ENCODE data around the gene ELMOD3.

ELMOD3 gene

GRCh38 chr2:85419009-85419675, 64.6 kb downstream of the ELMOD3 start:
- Histone ChIP-seq H3K4me3 (ENCODE audit: low read depth, low read length) (peak overlapping the region; percentile 97), H3K9ac (ENCODE audit: low read length) (peak overlapping the region; percentile 95), H3K36me3 (ENCODE audit: control insufficient read depth, insufficient read depth, low read length) (no peaks in the 10 kb centered on the region), H3K27ac (ENCODE audit: low read depth, low read length) (peak overlapping the region; percentile 99), H3K4me1 (ENCODE audit: control insufficient read depth, insufficient read depth, low read length) (peaks cover 30% of the 10 kb centered on the region), H3K27me3 (ENCODE audit: control insufficient read depth, insufficient read depth, low read length) (no peaks in the 10 kb centered on the region), H3K9me3 (ENCODE audit: control insufficient read depth, insufficient read depth, low read depth, low read length) (no peaks in the 10 kb centered on the region)

GRCh38 chr2:85420536-85421259, 66.1 kb downstream of the ELMOD3 start:
- Histone ChIP-seq H3K27me3 (ENCODE audit: control insufficient read depth, insufficient read depth, low read length) (no peaks in the 10 kb centered on the region), H3K4me3 (ENCODE audit: low read depth, low read length) (peak overlapping the region; percentile 10; the same call in 1 of the 2 replicates), H3K4me1 (ENCODE audit: control insufficient read depth, insufficient read depth, low read length) (peaks cover 29% of the 10 kb centered on the region), H3K27ac (ENCODE audit: low read depth, low read length) (peak overlapping the region; percentile 15; the same call in 1 of the 2 replicates), H3K36me3 (ENCODE audit: control insufficient read depth, insufficient read depth, low read length) (no peaks in the 10 kb centered on the region), H3K9me3 (ENCODE audit: control insufficient read depth, insufficient read depth, low read depth, low read length) (no peaks in the 10 kb centered on the region), H3K9ac (ENCODE audit: low read length) (peak overlapping the region; percentile 53)

- H3K9me3 ChIP-seq (ENCODE audit: control insufficient read depth, insufficient read depth, low read depth, low read length): no peaks in the 10 kb centered on the region
- H3K36me3 ChIP-seq (ENCODE audit: control insufficient read depth, insufficient read depth, low read length): no peaks in the 10 kb centered on the region
- H3K4me1 ChIP-seq (ENCODE audit: control insufficient read depth, insufficient read depth, low read length): peaks cover 29% of the 10 kb centered on the region
- H3K9ac ChIP-seq (ENCODE audit: low read length): peak overlapping the region; percentile 53
- peak overlapping the region; percentile 10; the same call in 1 of the 2 replicates for H3K4me3 ChIP-seq (ENCODE audit: low read depth, low read length)
- peak overlapping the region; percentile 15; the same call in 1 of the 2 replicates for H3K27ac ChIP-seq (ENCODE audit: low read depth, low read length)
- no peaks in the 10 kb centered on the region for H3K27me3 ChIP-seq (ENCODE audit: control insufficient read depth, insufficient read depth, low read length)
Observed at GRCh38 chr2:85421260-85422071, 66.9 kb downstream of the ELMOD3 start.

GRCh38 chr2:85422072-85422457, 67.5 kb downstream of the ELMOD3 start:
- H3K27ac ChIP-seq (ENCODE audit: low read depth, low read length): no peak overlapping the region
- H3K4me3 ChIP-seq (ENCODE audit: low read depth, low read length): no peak overlapping the region
- no peak overlapping the region for H3K9ac ChIP-seq (ENCODE audit: low read length)
- H3K4me1 ChIP-seq (ENCODE audit: control insufficient read depth, insufficient read depth, low read length): peaks cover 29% of the 10 kb centered on the region
- H3K27me3 ChIP-seq (ENCODE audit: control insufficient read depth, insufficient read depth, low read length): peaks cover 4% of the 10 kb centered on the region; the same call in 1 of the 2 replicates
- no peaks in the 10 kb centered on the region for H3K9me3 ChIP-seq (ENCODE audit: control insufficient read depth, insufficient read depth, low read depth, low read length)
- no peaks in the 10 kb centered on the region for H3K36me3 ChIP-seq (ENCODE audit: control insufficient read depth, insufficient read depth, low read length)

- Histone ChIP-seq H3K9me3 (ENCODE audit: control insufficient read depth, insufficient read depth, low read depth, low read length) (no peaks in the 10 kb centered on the region), H3K27ac (ENCODE audit: low read depth, low read length) (no peak overlapping the region), H3K4me3 (ENCODE audit: low read depth, low read length) (no peak overlapping the region), H3K36me3 (ENCODE audit: control insufficient read depth, insufficient read depth, low read length) (no peaks in the 10 kb centered on the region), H3K9ac (ENCODE audit: low read length) (no peak overlapping the region), H3K4me1 (ENCODE audit: control insufficient read depth, insufficient read depth, low read length) (peaks cover 31% of the 10 kb centered on the region), H3K27me3 (ENCODE audit: control insufficient read depth, insufficient read depth, low read length) (peaks cover 7% of the 10 kb centered on the region; the same call in 1 of the 2 replicates)
Observed at GRCh38 chr2:85423525-85423924, 69.0 kb downstream of the ELMOD3 start.

GRCh38 chr2:85425588-85425987, 71.0 kb downstream of the ELMOD3 start:
- peaks cover 39% of the 10 kb centered on the region for H3K4me1 ChIP-seq (ENCODE audit: control insufficient read depth, insufficient read depth, low read length)
- H3K9ac ChIP-seq (ENCODE audit: low read length): no peak overlapping the region
- H3K36me3 ChIP-seq (ENCODE audit: control insufficient read depth, insufficient read depth, low read length): no peaks in the 10 kb centered on the region
- H3K27me3 ChIP-seq (ENCODE audit: control insufficient read depth, insufficient read depth, low read length): peaks cover 7% of the 10 kb centered on the region; the same call in 1 of the 2 replicates
- H3K27ac ChIP-seq (ENCODE audit: low read depth, low read length): no peak overlapping the region
- H3K4me3 ChIP-seq (ENCODE audit: low read depth, low read length): no peak overlapping the region
- H3K9me3 ChIP-seq (ENCODE audit: control insufficient read depth, insufficient read depth, low read depth, low read length): no peaks in the 10 kb centered on the region

- Histone ChIP-seq H3K9me3 (ENCODE audit: control insufficient read depth, insufficient read depth, low read depth, low read length) (no peaks in the 10 kb centered on the region), H3K36me3 (ENCODE audit: control insufficient read depth, insufficient read depth, low read length) (no peaks in the 10 kb centered on the region), H3K4me1 (ENCODE audit: control insufficient read depth, insufficient read depth, low read length) (peaks cover 41% of the 10 kb centered on the region), H3K27me3 (ENCODE audit: control insufficient read depth, insufficient read depth, low read length) (peaks cover 7% of the 10 kb centered on the region; the same call in 1 of the 2 replicates), H3K27ac (ENCODE audit: low read depth, low read length) (no peak overlapping the region), H3K4me3 (ENCODE audit: low read depth, low read length) (no peak overlapping the region), H3K9ac (ENCODE audit: low read length) (no peak overlapping the region)
Observed at GRCh38 chr2:85427300-85427835, 72.8 kb downstream of the ELMOD3 start.

GRCh38 chr2:85428343-85428881, 73.8 kb downstream of the ELMOD3 start:
- no peak overlapping the region for H3K4me3 ChIP-seq (ENCODE audit: low read depth, low read length)
- no peak overlapping the region for H3K27ac ChIP-seq (ENCODE audit: low read depth, low read length)

GRCh38 chr2:85429213-85429923, 74.8 kb downstream of the ELMOD3 start:
- H3K4me3 ChIP-seq (ENCODE audit: low read depth, low read length): no peak overlapping the region
- peaks cover 51% of the 10 kb centered on the region for H3K4me1 ChIP-seq (ENCODE audit: control insufficient read depth, insufficient read depth, low read length)
- no peak overlapping the region for H3K9ac ChIP-seq (ENCODE audit: low read length)
- no peak overlapping the region for H3K27ac ChIP-seq (ENCODE audit: low read depth, low read length)
- no peaks in the 10 kb centered on the region for H3K36me3 ChIP-seq (ENCODE audit: control insufficient read depth, insufficient read depth, low read length)
- H3K27me3 ChIP-seq (ENCODE audit: control insufficient read depth, insufficient read depth, low read length): peaks cover 7% of the 10 kb centered on the region; the same call in 1 of the 2 replicates
- H3K9me3 ChIP-seq (ENCODE audit: control insufficient read depth, insufficient read depth, low read depth, low read length): no peaks in the 10 kb centered on the region

More at GRCh38 chr2:85428343-85428881, 73.8 kb downstream of the ELMOD3 start:
- Histone ChIP-seq H3K36me3 (ENCODE audit: control insufficient read depth, insufficient read depth, low read length) (no peaks in the 10 kb centered on the region), H3K4me1 (ENCODE audit: control insufficient read depth, insufficient read depth, low read length) (peaks cover 44% of the 10 kb centered on the region), H3K27me3 (ENCODE audit: control insufficient read depth, insufficient read depth, low read length) (peaks cover 7% of the 10 kb centered on the region; the same call in 1 of the 2 replicates), H3K9me3 (ENCODE audit: control insufficient read depth, insufficient read depth, low read depth, low read length) (no peaks in the 10 kb centered on the region), H3K9ac (ENCODE audit: low read length) (no peak overlapping the region)

- H3K36me3 ChIP-seq (ENCODE audit: control insufficient read depth, insufficient read depth, low read length): no peaks in the 10 kb centered on the region
- no peak overlapping the region for H3K27ac ChIP-seq (ENCODE audit: low read depth, low read length)
- no peak overlapping the region for H3K9ac ChIP-seq (ENCODE audit: low read length)
- peaks cover 51% of the 10 kb centered on the region for H3K4me1 ChIP-seq (ENCODE audit: control insufficient read depth, insufficient read depth, low read length)
- no peaks in the 10 kb centered on the region for H3K9me3 ChIP-seq (ENCODE audit: control insufficient read depth, insufficient read depth, low read depth, low read length)
- peaks cover 7% of the 10 kb centered on the region; the same call in 1 of the 2 replicates for H3K27me3 ChIP-seq (ENCODE audit: control insufficient read depth, insufficient read depth, low read length)
- no peak overlapping the region for H3K4me3 ChIP-seq (ENCODE audit: low read depth, low read length)
Observed at GRCh38 chr2:85429924-85430289, 75.3 kb downstream of the ELMOD3 start.

All from HUES6 (cell line).